ENCODE data around the gene MRPS21. TPM values are rescaled to one million over a fixed set of nuclear protein-coding genes. Genes with fewer than 3 reads are reported as not detected.
A peak's percentile ranks its signal among the peaks of the same experiment; 100 is the strongest.

MRPS21 gene
- total and polyA plus RNA-seq, 9 of the 15 experiments (the other 6 are each of a cell fraction or from before 2014, with no cell fraction given) = 119 to 407 (median 149) TPM

GRCh38 chr1:150321826-150322166, 28.1 kb downstream of the MRPS21 start (continued):
- TF ChIP-seq JUNB (CRISPR knock-in tag; conservative IDR thresholded peaks at IDR 0.05) (no peak), ZFPM2 (CRISPR knock-in tag; IDR thresholded peaks at IDR 0.05) (no peak), RAD51 (IDR thresholded peaks at IDR 0.05; ENCODE audit: borderline replicate concordance, low read depth) (no peak), NCOA6 (IDR thresholded peaks at IDR 0.05) (no peak), ZNF12 (CRISPR knock-in tag; IDR thresholded peaks at IDR 0.05) (no peak), BCOR (IDR thresholded peaks at IDR 0.05) (no peak), MTF1 (CRISPR knock-in tag; IDR thresholded peaks at IDR 0.05; ENCODE audit: borderline replicate concordance) (no peak), PHF21A (IDR thresholded peaks at IDR 0.05; ENCODE audit: borderline replicate concordance, low read depth) (no peak), XRCC5 (IDR thresholded peaks at IDR 0.05; ENCODE audit: low read depth, low read length) (no peak), ZNF668 (CRISPR knock-in tag; IDR thresholded peaks at IDR 0.05) (no peak), ZBTB33 (CRISPR knock-in tag; IDR thresholded peaks at IDR 0.05) (no peak), ZNF280A (IDR thresholded peaks at IDR 0.05; ENCODE audit: low read depth, partially characterized antibody) (peak; percentile 36), STAT5B (CRISPR knock-in tag; IDR thresholded peaks at IDR 0.05) (no peak), KAT8 (IDR thresholded peaks at IDR 0.05; ENCODE audit: low read depth) (no peak), CBX5 (IDR thresholded peaks at IDR 0.05; ENCODE audit: borderline replicate concordance, low read depth) (no peak), RBM39 (optimal IDR thresholded peaks at IDR 0.05; ENCODE audit: low read depth, low read length) (no peak), RUNX1 (IDR thresholded peaks at IDR 0.05; ENCODE audit: low read depth) (no peak), ZBTB43 (CRISPR knock-in tag; IDR thresholded peaks at IDR 0.05) (no peak)
- TF ChIP-seq, protein P1, sequence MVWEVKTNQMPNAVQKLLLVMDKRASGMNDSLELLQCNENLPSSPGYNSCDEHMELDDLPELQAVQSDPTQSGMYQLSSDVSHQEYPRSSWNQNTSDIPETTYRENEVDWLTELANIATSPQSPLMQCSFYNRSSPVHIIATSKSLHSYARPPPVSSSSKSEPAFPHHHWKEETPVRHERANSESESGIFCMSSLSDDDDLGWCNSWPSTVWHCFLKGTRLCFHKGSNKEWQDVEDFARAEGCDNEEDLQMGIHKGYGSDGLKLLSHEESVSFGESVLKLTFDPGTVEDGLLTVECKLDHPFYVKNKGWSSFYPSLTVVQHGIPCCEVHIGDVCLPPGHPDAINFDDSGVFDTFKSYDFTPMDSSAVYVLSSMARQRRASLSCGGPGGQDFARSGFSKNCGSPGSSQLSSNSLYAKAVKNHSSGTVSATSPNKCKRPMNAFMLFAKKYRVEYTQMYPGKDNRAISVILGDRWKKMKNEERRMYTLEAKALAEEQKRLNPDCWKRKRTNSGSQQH (CRISPR knock-in tag; IDR thresholded peaks at IDR 0.05) = peak; percentile 59; the same call in 1 of the 2 replicates
- TF ChIP-seq, protein P2, sequence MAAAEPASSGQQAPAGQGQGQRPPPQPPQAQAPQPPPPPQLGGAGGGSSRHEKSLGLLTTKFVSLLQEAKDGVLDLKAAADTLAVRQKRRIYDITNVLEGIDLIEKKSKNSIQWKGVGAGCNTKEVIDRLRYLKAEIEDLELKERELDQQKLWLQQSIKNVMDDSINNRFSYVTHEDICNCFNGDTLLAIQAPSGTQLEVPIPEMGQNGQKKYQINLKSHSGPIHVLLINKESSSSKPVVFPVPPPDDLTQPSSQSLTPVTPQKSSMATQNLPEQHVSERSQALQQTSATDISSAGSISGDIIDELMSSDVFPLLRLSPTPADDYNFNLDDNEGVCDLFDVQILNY (CRISPR knock-in tag; IDR thresholded peaks at IDR 0.05) = no peak

Data from K562 (cell line).